SH-SY5Y (cell line): Measurements from ENCODE around the gene AHNAK.

ENCODE experiments used
- GATA2 ChIP-seq: IDR thresholded peaks from 2 replicates; pipeline ENCODE4 v1.6.1; 2011; ENCODE audit warnings: mild to moderate bottlenecking, low read depth, low read length
- GATA3 ChIP-seq: IDR thresholded peaks from 2 replicates; pipeline ENCODE4 v1.6.1; 2011; ENCODE audit warnings: low read depth, mild to moderate bottlenecking, low read length, moderate library complexity

DNA sequence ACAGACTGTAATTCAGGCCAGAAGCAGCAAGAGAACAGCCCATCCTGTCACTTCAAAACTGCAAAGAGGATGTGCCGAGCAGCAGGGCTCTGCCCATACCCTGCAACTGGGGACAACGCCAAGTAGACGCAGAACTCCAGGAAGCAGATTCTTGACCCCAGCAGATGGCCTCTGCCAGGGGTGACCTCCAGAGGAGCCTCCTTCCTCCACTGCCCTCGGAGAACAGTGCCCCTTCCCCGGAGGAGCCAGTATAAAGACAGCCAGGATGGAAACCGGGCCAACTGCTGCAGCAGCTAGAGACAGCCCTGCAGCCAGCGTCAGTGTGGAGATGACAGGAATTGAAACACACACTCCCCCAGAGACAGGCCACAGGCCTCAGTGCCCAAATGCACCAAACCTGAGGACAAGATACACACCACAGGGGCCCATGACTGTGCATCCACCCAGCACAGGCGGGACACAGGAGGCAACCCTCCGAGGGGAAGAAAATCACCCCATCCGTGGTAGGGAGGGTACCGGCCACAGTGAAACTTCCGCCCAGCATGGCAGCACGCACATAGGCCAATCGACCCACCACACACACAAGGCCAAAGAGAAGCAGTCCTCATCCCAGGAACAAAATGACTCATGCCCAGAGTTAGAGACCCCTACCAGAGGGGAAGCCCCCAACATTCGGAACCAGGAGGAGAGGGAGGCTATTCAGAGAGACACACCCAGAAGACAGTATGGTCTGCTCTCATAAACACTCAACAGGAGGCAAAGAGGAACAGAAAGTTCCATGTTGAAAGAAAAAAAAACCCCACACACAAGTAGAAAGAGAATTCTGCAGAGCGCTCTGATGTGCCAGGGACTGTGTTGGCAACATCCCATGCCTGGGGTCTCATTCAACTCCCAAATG lies 5.6 kb downstream of the AHNAK start:
- TF ChIP-seq GATA3 (no peak), GATA2 (no peak)
